ENCODE results near the gene TMEM94.

The TMEM94 gene

GRCh38 chr17:75530837-75531720 lies 74.6 kb downstream of the TMEM94 start:
- DNase-seq = no peak

GRCh38 chr17:75531721-75532072 lies 75.3 kb downstream of the TMEM94 start:
- DNase-seq = no peak

GRCh38 chr17:75535119-75535537 lies 78.7 kb downstream of the TMEM94 start:
- DNase-seq = peak; percentile 59

- DNase-seq = no peak
These were observed 79.4 kb downstream of the TMEM94 start for GRCh38 chr17:75535871-75536270.

- DNase-seq = no peak
These were observed 79.9 kb downstream of the TMEM94 start for GRCh38 chr17:75536366-75536765.

GRCh38 chr17:75539967-75540729 lies 83.7 kb downstream of the TMEM94 start:
- no peak for DNase-seq

- DNase-seq = no peak
These were observed 84.6 kb downstream of the TMEM94 start for GRCh38 chr17:75540923-75541503.

GRCh38 chr17:75542229-75542628 lies 85.8 kb downstream of the TMEM94 start:
- DNase-seq = no peak

- no peak for DNase-seq
These were observed 86.4 kb downstream of the TMEM94 start for GRCh38 chr17:75542728-75543336.

GRCh38 chr17:75544250-75544649 lies 87.8 kb downstream of the TMEM94 start:
- no peak for DNase-seq

- no peak for DNase-seq
These were observed 89.7 kb downstream of the TMEM94 start for GRCh38 chr17:75546181-75546580.

GRCh38 chr17:75547091-75547490 lies 90.7 kb downstream of the TMEM94 start:
- DNase-seq = no peak

GRCh38 chr17:75548813-75549212 lies 92.4 kb downstream of the TMEM94 start:
- DNase-seq = no peak
